Measurements from ENCODE around the gene NUDT14.

NUDT14 gene

DNA sequence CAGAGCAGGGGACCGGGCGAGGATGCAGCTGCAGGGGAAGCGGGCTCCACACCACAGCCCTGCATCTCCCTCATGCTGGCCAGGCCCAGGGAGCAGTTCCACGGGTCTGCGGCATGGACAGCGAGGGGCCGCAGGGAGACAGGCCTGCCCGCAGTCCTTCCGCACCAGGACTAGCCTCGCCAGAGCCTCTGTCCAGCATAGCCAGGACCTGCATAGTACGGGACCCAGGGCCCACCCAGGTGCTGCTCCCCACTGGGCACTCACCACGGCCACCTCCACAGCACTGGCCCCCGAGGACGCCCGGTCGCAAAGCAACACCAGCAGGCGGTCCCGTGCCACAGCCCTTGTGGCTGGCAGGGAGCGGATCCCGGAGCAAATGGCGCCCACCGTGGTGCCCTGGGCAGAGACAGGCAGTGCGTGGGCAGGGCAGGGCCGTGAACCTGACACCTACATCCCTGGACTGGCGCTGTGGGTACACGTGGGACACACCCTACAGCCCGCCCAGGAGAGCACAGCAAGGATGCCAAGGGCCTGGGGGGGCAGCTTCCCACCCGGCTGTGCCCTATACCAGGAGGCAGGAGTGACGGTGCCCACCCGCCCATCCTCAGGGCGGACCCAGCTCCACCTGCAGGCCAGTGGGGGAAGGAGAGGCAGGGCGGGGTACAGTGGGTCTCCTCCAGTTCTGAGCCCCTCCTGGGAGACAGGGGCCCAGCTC is 36.3 kb downstream of the NUDT14 start:
- no peak for DNase-seq

DNA sequence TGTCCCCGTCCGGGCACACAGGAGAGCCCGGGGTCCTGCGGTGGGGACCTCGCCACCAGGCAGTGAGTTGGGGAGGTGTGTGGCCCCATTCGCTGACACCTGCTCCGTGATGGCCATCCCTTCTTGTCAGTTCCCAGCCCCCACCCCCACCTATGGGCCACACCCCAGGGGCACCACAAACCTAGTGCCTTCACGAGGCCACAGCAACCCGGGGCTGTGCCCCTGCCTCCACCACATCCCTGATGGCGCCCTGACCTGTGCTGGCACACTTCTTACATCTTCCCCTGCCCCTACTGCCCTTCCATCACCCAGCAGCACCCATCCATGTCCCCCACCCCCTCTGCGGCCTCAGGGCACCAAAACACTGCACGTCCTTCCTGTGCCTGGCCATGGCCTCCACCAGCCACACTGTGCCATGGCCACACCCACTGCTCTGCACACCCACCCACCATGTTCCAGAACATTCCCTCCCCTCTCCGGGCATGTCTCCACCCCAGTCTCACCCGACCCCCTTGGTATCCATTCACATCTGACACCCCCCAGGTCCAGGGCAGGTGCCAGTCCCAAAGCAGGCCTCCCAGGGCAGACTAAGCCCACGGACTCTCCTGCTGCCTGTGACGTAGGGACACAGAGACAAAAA is 37.0 kb downstream of the NUDT14 start:
- DNase-seq, result no peak

DNA sequence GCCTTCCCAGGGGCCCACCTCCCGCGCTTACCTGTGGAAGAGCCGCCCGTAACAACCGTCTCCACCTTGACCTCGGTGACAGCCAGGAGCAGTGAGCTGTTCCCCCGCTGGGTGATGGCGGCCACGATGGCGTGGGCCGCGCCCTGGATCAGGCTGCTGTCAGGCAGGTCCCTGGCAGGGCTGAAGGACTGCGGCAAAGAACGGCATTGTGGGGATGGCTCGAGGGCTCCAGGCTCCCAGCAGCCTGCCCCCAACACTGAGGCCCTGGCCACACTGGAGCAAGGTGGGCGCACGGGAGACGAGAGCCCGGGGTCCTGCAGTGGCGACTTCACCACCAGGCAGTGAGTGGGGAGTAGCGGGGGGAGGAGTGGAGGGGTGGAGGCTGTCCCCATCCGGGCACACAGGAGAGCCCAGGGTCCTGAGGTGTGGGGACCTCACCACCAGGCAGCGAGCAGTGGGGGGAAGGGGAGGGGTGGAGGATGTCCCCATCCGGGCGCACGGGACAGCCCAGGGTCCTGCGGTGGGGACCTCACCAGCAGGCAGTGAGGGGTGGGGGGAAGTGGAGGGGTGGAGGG is 37.6 kb downstream of the NUDT14 start:
- no peak for DNase-seq

DNA sequence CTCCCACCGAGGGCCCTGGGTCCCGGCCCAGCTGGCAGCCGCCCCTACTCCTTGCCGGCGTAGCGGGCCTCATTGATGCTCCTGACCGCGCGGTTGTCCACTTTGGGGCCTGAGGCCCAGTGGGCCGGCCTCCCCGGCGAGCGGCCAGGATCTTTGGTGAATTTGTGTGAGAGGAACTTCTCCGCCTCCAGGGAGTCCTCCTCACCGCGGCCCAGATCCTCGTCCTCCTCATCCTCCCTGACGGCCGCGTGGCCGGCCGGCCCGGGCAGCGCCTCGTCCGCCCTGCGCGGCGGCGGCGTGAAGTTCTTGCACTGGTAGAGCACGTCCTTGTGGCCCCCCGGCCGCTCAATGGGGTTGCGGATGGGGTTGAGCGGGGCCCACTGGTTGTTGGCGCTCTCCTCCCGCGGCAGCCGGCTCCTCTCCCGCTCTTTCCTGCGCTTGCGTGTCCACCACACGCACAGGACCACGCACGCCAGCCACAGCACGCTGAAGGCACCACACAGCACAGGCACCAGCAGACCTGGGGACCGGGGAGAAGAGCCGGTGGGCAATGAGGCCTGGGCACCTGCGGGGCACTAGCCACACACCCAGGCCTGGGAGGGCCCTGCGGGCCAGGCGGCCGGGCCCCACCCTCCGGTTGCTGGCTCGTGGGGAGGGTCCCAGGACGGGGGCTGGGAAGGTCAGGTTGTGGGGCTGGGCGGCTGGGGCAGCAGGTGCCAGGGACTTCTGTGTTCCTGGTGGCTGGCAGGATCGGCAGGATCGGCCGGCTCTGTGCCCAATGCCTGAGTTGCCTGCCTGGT is 38.3 kb downstream of the NUDT14 start:
- DNase-seq, result no peak

DNA sequence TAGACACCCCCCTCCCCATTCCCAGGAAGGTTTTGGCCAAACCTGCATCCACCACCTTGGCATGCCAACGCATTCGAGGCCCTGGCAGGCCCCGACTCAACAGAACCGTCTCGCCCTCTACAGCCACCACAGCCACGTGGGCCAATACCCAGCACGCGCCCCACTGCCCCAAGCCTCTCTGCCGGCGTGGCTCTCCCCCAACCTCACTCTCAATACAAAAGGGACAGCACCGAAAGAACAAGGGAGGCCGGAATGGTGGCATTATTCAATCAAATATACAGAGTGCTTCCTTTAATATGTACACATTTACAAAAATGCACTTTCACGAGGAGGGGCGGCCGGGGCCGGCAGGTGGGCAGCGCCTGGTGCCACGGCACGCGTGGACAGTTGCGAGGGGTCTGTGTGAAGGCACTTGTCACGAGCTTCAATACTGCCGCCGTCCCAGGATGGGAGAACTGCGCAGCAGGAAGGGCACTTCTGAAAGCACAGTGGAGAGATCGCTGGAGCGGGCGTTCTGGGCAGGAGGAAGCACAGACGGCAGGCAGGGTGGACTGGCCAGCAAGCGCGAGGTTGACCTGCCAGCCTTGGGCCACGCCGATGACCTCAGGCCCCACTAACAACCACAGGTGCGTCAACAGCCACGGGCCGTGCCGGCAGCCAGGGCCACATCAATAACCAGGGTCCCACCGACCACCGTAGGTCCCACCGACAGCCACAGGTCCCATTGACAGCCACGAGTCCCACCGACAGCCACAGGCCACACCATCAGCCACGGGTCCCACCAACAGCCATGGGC is 39.4 kb downstream of the NUDT14 start:
- no peak for DNase-seq

DNA sequence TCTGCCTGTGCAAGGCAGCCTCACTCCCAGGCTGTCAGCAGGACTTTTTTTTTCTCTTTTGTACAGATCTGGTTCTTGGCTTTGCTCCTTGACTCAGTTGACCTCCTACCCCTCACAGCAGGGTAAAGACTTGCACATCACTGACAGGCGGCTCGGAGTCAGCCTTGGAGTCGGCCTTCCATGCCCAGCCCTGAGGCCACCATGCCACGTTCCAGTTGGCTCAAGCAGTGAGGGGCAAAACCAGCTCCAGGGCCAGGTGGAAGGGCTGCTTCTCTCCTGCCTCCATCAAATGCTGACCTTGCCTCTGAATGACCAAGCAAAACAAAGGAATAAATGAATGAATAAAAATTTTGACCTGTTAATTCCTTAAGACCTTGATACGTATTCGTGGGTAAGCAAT is 40.1 kb downstream of the NUDT14 start:
- no peak for DNase-seq

DNA sequence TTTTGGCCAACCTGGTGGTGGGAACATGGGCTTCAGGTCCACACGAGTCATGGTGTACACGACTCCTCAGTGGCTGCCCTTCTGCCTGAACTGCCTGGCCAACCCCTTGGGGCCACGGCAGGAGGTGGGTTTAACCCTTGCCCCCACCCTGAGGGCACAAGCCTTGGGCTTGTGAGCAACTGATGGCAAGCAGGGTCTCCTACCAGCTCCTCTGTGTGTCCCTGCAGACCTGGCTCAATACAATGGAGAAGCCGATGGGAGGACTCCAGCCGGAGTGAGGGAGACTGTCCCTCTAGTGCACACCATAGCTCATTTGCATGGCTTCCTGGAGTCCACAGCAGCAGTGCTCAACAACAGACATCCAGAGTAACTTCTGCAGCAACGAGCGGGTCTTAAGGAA is 40.5 kb downstream of the NUDT14 start:
- DNase-seq, result no peak

DNA sequence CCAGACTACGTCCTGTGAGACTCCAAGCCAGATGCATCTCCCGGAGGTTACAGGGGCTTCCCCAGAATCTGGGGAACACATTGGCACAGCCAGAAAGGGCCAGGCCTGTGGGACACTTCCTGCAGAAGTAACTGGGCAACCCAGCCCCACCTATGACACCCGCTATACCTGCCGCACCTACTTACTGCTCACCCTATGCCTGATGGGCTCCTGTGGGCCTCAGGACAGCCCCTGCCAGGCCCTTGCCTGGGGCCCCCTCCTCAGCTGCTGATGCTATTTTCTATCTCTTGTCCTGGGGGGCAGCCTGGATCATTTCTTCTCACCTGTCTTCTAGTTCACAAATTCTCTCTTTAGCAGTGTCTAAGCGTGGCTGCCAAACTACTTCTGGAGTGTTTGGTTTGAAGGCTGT is 41.3 kb downstream of the NUDT14 start:
- no peak for DNase-seq

DNA sequence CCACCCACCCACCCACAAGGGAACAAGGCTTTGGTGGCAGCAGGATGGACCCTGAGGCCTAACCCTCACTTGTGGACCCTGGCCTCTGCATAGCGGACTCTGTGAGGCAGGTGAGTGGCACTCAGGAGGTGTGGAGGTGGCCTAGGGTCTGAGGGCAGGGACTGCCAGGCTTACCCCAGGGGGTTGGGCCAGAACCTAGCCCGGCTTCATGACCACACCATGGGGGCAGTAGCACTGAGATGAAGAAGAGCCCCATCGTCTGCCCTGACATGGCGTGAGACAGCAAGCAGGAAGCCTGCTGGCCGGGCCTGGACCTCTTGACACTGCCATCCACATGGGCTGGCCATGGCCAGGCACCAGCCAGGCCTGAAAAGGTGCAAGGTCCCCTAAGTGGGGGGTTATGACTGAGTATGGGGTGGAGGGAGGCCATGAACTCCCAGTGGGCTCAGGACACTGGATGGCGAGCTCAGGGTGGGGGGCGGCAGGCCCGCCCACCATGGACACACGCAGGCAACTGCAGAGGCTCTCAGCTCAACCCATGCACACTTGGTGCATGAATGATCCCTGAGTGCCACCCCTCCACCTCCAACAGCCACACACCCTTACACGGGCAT is 41.8 kb downstream of the NUDT14 start:
- DNase-seq, result no peak

DNA sequence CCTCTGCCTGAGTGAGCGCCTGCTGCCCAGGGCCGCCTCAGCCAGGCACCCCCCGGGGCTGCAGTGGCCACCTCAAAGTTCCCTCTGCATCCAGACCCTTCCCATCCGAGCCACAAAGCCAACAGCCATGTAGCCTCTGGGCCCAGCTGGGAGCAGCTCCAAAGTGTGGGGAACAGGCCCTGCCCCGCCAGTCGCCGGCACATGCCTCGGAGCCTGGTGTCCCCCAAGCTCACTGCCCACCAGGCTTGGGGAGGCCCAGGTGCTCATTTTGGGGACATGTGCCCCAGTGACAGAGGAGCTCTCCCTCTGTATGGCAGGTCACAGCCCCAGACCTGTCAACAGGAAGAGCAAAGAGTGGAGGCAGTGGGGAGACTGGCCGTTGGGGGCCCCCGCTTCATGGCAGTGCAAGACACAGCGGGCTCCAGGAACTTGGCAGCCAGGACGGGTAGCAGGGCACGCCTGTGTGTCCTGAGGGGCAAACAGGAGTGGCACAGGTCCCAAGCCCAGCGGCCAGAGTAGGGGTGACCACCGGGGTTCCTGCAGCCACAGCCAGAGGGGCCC is 42.5 kb downstream of the NUDT14 start:
- no peak for DNase-seq

DNA sequence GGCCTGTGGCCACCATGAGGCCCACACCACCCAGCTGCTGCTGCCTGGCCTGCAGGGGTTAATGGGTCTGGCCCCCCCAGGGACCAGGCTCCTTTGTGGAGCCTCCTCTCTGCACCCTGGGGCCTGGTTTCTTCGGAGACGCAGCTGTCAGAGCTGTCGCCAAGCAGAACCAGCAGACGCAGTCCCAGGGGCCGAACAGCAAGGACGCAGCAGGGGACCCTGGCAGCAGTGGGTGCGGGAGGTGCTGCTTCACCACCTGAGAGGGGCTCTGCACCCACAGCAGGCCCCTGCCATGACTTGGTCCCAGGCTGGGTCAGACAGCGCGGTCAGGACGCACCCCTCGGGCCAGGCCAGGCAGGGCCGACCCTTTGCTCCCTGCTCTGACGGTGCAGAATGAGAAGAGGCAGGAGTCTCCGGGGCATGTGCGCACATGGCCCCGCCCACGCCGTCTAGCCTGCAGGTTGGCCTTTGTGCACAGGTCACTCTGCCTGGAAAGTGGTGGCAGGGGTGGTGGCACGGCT is 43.0 kb downstream of the NUDT14 start:
- no peak for DNase-seq

DNA sequence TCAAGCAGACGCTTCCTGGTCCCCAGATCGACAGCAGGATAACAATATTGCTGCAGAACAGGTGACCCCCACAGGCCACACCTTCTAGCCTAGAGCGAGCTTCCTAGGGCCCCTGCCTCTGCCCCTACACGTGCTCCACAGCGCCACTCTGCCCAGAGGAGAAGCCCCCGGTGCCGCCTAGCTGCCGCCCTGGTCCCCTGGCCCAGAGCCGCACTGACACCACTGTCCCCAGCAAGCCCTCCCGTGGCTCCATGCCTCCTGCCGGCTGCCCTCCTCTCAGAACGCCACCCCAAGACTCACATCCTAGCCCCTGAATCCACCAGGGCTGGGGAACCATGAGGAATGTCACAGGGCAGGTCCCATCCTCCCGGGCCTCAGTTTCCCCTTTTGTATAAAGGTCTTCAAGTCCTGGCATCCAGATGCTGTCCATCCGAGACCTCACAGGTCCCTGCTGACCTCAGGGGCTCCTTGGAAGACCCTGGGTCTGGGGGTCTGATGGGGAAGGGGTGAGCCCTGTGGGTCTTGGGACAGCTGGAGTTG is 43.6 kb downstream of the NUDT14 start:
- no peak for DNase-seq

DNA sequence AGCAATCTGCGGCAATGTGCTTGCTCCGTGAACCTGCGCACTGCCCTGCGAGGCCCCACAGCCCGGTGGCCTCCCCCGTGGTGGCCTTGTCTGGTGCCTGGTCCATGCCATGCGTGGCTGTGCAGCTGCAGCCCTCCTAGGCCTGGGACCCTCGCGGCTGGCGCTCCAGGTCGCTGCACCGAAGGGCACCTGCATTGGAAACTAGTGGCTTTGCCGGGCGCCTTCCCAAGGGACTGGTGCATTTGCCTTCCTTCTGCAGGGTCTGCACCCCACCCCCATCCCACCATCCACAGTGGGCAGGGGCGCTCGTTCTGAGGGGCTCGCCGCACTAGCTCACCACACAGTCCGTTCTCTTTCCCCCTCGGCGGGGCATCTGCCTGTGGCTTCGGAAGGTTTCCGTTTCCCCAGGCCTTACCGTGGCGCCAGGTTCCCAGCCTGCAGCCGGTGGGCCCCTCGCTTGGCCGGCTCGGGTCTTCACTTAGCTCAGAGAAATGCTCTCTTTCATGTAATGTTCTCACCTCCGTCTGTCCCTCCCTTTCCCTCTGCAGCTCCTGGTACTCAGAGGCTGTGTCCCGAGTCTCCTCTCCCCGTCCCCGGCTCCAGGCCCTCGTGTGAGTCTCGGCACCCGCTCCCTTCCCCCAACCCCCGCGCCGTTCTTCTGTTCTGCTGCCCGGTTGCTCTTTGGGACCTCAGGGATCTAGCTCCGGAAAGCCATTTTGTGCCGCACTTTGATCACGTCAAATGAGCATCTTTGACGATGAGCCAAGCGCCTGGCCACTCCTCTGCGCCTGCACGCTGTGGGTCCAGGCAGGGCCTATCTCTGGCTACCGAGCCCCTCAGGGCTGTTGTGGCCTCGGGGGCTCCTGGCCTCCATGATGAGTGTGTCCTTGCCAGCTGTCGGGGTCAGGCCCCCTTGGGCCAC is 44.5 kb downstream of the NUDT14 start:
- no peak for DNase-seq

DNA sequence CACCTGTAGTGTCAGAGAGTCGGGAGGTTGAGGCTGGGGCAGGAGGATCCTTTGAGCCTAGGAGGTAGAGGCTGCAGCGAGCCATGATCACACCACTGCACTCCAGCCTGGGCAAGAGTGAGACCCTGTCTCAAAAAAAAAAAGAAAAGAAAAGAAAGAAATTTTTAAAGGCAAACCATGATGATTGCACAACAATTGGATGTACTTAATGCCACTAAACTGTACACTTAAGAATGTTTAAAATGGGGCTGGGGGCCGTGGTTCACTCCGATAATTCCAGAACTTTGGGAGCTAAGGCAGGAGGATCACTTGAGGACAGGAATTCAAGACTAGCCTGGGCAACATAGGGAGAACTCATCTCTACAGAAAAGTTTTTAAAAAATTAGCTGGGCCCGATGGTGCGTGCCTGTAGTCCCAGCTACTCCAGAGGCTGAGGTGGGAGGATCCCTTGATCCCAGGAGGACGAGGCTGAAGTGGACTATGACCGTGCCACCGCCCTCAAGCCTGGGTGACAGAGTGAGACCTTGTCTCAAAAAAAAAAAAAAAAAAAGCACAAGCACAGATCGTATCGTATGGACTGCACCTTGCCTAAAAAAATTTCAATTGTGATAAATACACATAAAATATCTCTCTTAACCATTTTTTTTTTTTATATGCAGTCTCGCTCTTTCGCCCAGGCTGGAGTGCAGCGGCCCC is 45.3 kb downstream of the NUDT14 start:
- no peak for DNase-seq

DNA sequence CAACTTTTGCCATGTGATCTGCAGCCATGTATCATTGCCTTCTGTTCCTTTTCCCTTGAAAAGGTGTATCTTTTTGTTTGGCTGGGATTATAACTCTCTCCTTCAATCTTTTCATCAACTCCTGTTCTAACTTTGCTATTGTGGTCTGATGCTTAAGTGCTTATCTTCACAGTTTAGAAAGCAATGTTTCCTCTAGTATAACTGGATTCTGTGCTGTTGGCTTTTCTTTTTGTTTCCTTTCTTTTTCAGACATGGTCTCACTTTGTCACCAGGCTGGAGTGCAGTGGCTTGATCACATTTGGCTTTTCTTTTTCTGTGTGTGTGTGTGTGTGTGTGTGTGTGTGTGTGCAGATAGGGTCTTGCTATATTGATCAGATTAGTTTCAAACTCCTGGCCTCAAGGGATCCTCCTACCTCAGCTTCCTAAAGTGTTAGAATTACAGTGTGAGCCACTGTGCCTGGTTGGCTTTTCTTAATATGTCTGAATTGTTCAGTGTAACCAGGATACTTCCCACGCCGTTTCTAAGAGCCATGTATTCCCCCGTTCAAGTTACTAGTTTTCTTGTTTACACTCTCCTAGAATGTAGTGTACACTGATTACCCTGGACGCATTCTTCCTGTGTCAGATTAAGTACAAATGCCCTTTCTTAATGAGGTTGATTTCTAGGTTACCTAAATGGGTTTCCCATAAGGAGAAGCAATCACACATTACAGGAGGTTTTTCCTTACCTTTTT is 48.0 kb downstream of the NUDT14 start:
- DNase-seq, result no peak

DNA sequence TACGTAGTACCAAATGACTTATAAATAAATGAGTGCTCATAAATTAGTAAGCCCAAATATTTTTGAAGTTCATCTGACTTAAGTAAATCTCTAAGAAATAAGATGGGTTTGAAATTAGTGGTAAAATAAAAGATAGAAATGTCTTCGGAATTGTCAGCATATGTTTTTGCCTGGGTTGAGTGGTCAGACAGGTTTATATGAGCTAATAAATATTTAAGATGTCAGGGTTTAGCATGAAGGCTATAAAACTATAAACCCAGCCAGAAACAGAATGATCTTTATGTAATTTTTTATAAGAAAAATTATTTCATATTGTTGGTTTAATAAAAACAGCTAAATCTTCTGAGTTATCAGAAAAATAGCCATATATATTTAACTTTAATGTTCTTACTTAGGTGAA is 49.9 kb downstream of the NUDT14 start:
- no peak for DNase-seq

DNA sequence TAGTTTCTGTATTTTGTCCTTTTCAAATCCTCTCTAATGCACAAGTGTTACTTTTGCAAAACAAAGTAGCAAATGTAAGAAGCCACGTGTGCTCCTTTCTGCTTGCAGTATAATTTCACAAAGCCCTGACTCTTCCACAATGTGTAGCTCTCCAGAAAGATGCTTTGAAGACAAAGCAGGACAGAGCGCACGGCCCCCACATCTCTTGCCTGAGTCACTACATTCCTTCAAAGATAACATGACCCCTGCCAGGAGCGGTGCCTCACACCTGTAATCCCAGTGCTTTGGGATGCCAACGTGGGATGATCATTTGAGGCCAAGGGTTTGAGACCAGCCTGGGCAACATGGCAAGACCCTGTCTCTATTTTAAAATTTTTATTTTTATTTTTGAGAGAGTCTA is 53.1 kb downstream of the NUDT14 start:
- DNase-seq, result no peak

DNA sequence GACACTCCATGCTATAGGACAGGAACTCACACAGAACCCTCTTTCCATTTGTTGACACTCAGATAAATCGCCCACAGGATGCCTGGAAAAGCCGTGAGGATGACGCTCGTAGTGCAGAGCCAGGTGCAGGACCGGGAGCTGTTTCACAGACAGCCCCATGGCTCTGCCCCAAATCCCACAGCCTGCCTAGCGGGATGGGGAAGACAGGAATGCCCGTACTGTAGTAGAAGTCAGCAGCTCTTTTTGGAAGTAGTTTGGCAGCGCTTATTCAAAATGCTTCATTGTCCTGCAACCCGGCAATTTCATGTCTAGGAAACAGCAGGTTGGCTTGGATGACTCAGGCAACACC is 54.2 kb downstream of the NUDT14 start:
- no peak for DNase-seq
